Activated CD4-positive, alpha-beta T cell treated with anti-CD3 and anti-CD28 coated beads, Interleukin-2, amount 50 U/mL, for 4 hours (primary cell): ENCODE results near the gene ARID5A.

Experiments
- DNase-seq, 2 experiments: peaks; one replicate each; pipeline ENCODE4 v3.0.0-alpha.2; 2020

Gene ARID5A

GRCh38 chr2:96528700-96529375 is 7.7 kb upstream of the ARID5A start:
- no peak for DNase-seq

GRCh38 chr2:96529376-96530143 is 7.0 kb upstream of the ARID5A start:
- no peak for DNase-seq

- DNase-seq, result no peak
These were observed 6.5 kb upstream of the ARID5A start for GRCh38 chr2:96530144-96530430.

- DNase-seq, result no peak
These were observed 5.8 kb upstream of the ARID5A start for GRCh38 chr2:96530474-96531357.

GRCh38 chr2:96531366-96531765 is 5.2 kb upstream of the ARID5A start:
- no peak for DNase-seq

GRCh38 chr2:96531872-96532505 is 4.6 kb upstream of the ARID5A start:
- peak; percentile 89 to 91 for DNase-seq

GRCh38 chr2:96532641-96533291 is 3.8 kb upstream of the ARID5A start:
- DNase-seq, result no peak

- DNase-seq, result no peak
These were observed 3.1 kb upstream of the ARID5A start for GRCh38 chr2:96533292-96534073.

GRCh38 chr2:96534141-96534540 is 2.4 kb upstream of the ARID5A start:
- DNase-seq, result no peak

- no peak for DNase-seq
These were observed 1.8 kb upstream of the ARID5A start for GRCh38 chr2:96534701-96535181.

GRCh38 chr2:96535331-96535730 is 1.2 kb upstream of the ARID5A start:
- DNase-seq, result no peak

- peak; percentile 73 for DNase-seq
These were observed 648 bp downstream of the ARID5A start for GRCh38 chr2:96537066-96537733.

- peak in 1 of 2 experiments; percentile 59 for DNase-seq
These were observed 1.4 kb downstream of the ARID5A start for GRCh38 chr2:96537734-96538486.

- peak; percentile 92 to 94 for DNase-seq
These were observed 2.1 kb downstream of the ARID5A start for GRCh38 chr2:96538487-96539214.

- no peak for DNase-seq
These were observed 2.8 kb downstream of the ARID5A start for GRCh38 chr2:96539215-96539920.

GRCh38 chr2:96540136-96540535 is 3.6 kb downstream of the ARID5A start:
- DNase-seq, result no peak

- no peak for DNase-seq
These were observed 5.0 kb downstream of the ARID5A start for GRCh38 chr2:96541398-96542152.

- no peak for DNase-seq
These were observed 5.9 kb downstream of the ARID5A start for GRCh38 chr2:96542357-96542977.
